Stimulated activated CD8-positive, alpha-beta memory T cell treated with anti-CD3 and anti-CD28 coated beads, Interleukin-12 subunit alpha, Interleukin-12 subunit beta, amount 100 ng/mL, for 24 hours (primary cell): Measurements from ENCODE around the gene TMEM190.
"Not testable (repeated sequence)": the region's sequence is repeated elsewhere in the genome, so short reads cannot be mapped to it uniquely, and the experiment has no call there.

Experiments used
- DNase-seq: peaks from one replicate; pipeline ENCODE4 v3.0.0-alpha.2; 2020; ENCODE audit errors: extremely low read depth

Gene TMEM190

GRCh38 chr19:55421281-55421680 is 44.7 kb downstream of the TMEM190 start:
- DNase-seq, result not testable (repeated sequence)

GRCh38 chr19:55423225-55424005 is 46.8 kb downstream of the TMEM190 start:
- no peak for DNase-seq

- DNase-seq, result no peak
Observed at GRCh38 chr19:55424518-55424917, 47.9 kb downstream of the TMEM190 start.

GRCh38 chr19:55426042-55426441 is 49.4 kb downstream of the TMEM190 start:
- DNase-seq, result no peak
